Liver (tissue), 4 donors: ENCODE results near the gene THAP3. TPM values are rescaled to one million over a fixed set of nuclear protein-coding genes. Genes with fewer than 3 reads are reported as not detected.

Experiments
- polyA plus RNA-seq, 2 donors: library from polyadenylated mRNA; stranded (reverse) in 1 of 2; unstranded in 1 of 2; fragments of 200-250 nt in 1 of 2; fragments of >200 nt in 1 of 2; fragmentation: Nextera tagmentation in 1 of 2; extraction: Ambion mirVana in 1 of 2; gene quantifications; one replicate each; pipeline versions ENCODE4 v1.2.1 to v1.2.3, GENCODE V29; 2013 to 2015
- total RNA-seq, 2 donors: library from RNA; depleted of rRNA; stranded (reverse); fragments of >200 nt; gene quantifications; one replicate each; pipeline ENCODE4 v1.2.3, GENCODE V29; 2014
- donor health status: healthy.
- donor health status: healthy.
- donor health status: healthy.

Gene THAP3
- total and polyA plus RNA-seq, 4 donors = 7.2 to 10.2 (median 8.6) TPM

Other genes with a start within 250 kb of the THAP3 start
- gene ACOT7, start 231.1 kb upstream of the THAP3 start, total RNA-seq = 10 to 100 TPM in 1 of 2 donors, 1 to 10 TPM in 1; 8.7 to 11.0 TPM
- 10 to 100 TPM in 1 of 2 donors, 1 to 10 TPM in 1; 9.7 to 14.4 TPM for gene ACOT7, start 231.1 kb upstream of the THAP3 start, polyA plus RNA-seq
- gene HES2, start 204.9 kb upstream of the THAP3 start, total RNA-seq = not detected
- gene HES2, start 204.9 kb upstream of the THAP3 start, polyA plus RNA-seq = under 1 TPM in 1 of 2 donors, not detected in 1; 0.10 TPM
- 10 to 100 TPM; 61.5 to 66.1 TPM for gene ESPN, start 200.1 kb upstream of the THAP3 start, total RNA-seq
- 100 to 1,000 TPM in 1 of 2 donors, 10 to 100 TPM in 1; 70.3 to 103 TPM for gene ESPN, start 200.1 kb upstream of the THAP3 start, polyA plus RNA-seq
- gene TNFRSF25, start 158.7 kb upstream of the THAP3 start, total RNA-seq = 1 to 10 TPM; 2.2 to 2.6 TPM
- gene TNFRSF25, start 158.7 kb upstream of the THAP3 start, polyA plus RNA-seq = 1 to 10 TPM in 1 of 2 donors, under 1 TPM in 1; 0.78 to 1.9 TPM
- gene PLEKHG5, start 133.2 kb upstream of the THAP3 start, total RNA-seq = 1 to 10 TPM; 1.4 to 1.9 TPM
- gene PLEKHG5, start 133.2 kb upstream of the THAP3 start, polyA plus RNA-seq = under 1 TPM; 0.28 to 0.81 TPM
- 10 to 100 TPM; 13.6 to 15.1 TPM for gene NOL9, start 70.4 kb upstream of the THAP3 start, total RNA-seq
- gene NOL9, start 70.4 kb upstream of the THAP3 start, polyA plus RNA-seq = 1 to 10 TPM; 2.1 to 5.3 TPM
- gene TAS1R1, start 69.6 kb upstream of the THAP3 start, total RNA-seq = not detected
- gene TAS1R1, start 69.6 kb upstream of the THAP3 start, polyA plus RNA-seq = not detected
- gene ZBTB48, start 44.9 kb upstream of the THAP3 start, total RNA-seq = 10 to 100 TPM in 1 of 2 donors, 1 to 10 TPM in 1; 8.3 to 18.1 TPM
- gene ZBTB48, start 44.9 kb upstream of the THAP3 start, polyA plus RNA-seq = 10 to 100 TPM in 1 of 2 donors, 1 to 10 TPM in 1; 9.4 to 16.8 TPM
- 10 to 100 TPM; 20.8 to 30.4 TPM for gene KLHL21, start 22.0 kb upstream of the THAP3 start, total RNA-seq
- gene KLHL21, start 22.0 kb upstream of the THAP3 start, polyA plus RNA-seq = 10 to 100 TPM in 1 of 2 donors, 1 to 10 TPM in 1; 8.7 to 12.4 TPM
- 1 to 10 TPM; 4.1 to 8.7 TPM for gene PHF13, start 11.1 kb upstream of the THAP3 start, total RNA-seq
- 1 to 10 TPM; 1.4 to 3.5 TPM for gene PHF13, start 11.1 kb upstream of the THAP3 start, polyA plus RNA-seq
- 10 to 100 TPM; 24.7 to 36.1 TPM for gene DNAJC11, start 76.9 kb downstream of the THAP3 start, total RNA-seq
- 10 to 100 TPM; 16.5 to 22.9 TPM for gene DNAJC11, start 76.9 kb downstream of the THAP3 start, polyA plus RNA-seq
- gene CAMTA1, start 160.6 kb downstream of the THAP3 start, total RNA-seq = 10 to 100 TPM; 18.0 to 23.2 TPM
- gene CAMTA1, start 160.6 kb downstream of the THAP3 start, polyA plus RNA-seq = 10 to 100 TPM; 48.5 to 93.5 TPM